IMR-90 (cell line): ENCODE measurements around the gene SH2D4B. TPM values are rescaled to one million over a fixed set of nuclear protein-coding genes. Genes with fewer than 3 reads are reported as not detected.

ENCODE experiments used
- ATAC-seq: fragments of 200-7000 bp; cut with Tn5 transposase; 2 replicates; pipeline ENCODE4 v1.9.1; 2020; ENCODE audit warnings: low read depth, mild to moderate bottlenecking, moderate library complexity
- BruUV-seq: library from RNA; stranded (reverse); fragments of 400-500 nt; replicated peaks from 2 replicates; lab custom pipeline; 2021; lab: Mats Ljungman, UMichigan
- CTCF ChIA-PET: fragments of 300-600 bp; formaldehyde crosslinking; extraction: SDS; loops from one replicate; lab custom pipeline; 2021; ENCODE audit warnings: antibody characterized with exemption; lab: Yijun Ruan, JAX
- POLR2A ChIA-PET: fragments of 300-600 bp; sonication (Branson Sonifier 250); formaldehyde crosslinking; loops from one replicate; lab custom pipeline; 2022; ENCODE audit warnings: antibody characterized with exemption; ENCODE audit not compliant: unreplicated experiment; lab: Charles Lee
- DNase-seq: peaks from one replicate; pipeline ENCODE4 v3.0.0; 2013
- H2AFZ ChIP-seq: replicated peaks from 2 replicates; pipeline ENCODE3; 2013; ENCODE audit warnings: low read length, mild to moderate bottlenecking; ENCODE audit not compliant: poor library complexity
- H2AK5ac ChIP-seq: 2 replicates; pipeline ENCODE4 v1.6.1; 2013; ENCODE audit warnings: low read depth, low read length, inconsistent platforms
- H2AK9ac ChIP-seq: replicated peaks from 2 replicates; pipeline ENCODE3; 2013; ENCODE audit warnings: mild to moderate bottlenecking, low read depth, low read length, moderate library complexity; ENCODE audit not compliant: poor library complexity
- H2BK120ac ChIP-seq: 2 replicates; pipeline ENCODE4 v1.6.1; 2013; ENCODE audit warnings: low read depth, low read length, inconsistent platforms
- H2BK15ac ChIP-seq: 3 replicates; pipeline ENCODE4 v1.6.1; 2013; ENCODE audit warnings: low read depth, low read length, inconsistent platforms
- H2BK20ac ChIP-seq: 2 replicates; pipeline ENCODE4 v1.6.1; 2013; ENCODE audit warnings: low read depth, mild to moderate bottlenecking, inconsistent platforms, low read length, moderate library complexity
- H2BK5ac ChIP-seq: 2 replicates; pipeline ENCODE4 v1.6.1; 2013; ENCODE audit warnings: mild to moderate bottlenecking, low read depth, low read length, inconsistent platforms; ENCODE audit not compliant: poor library complexity, severe bottlenecking
- H3K14ac ChIP-seq: replicated peaks from 2 replicates; pipeline ENCODE4 v1.6.1; 2013; ENCODE audit warnings: low read depth, low read length, inconsistent platforms
- H3K18ac ChIP-seq: 2 replicates; pipeline ENCODE4 v1.6.1; 2013; ENCODE audit warnings: low read depth, low read length, control low read depth
- H3K23ac ChIP-seq: 2 replicates; pipeline ENCODE4 v1.6.1; 2013; ENCODE audit warnings: low read depth, low read length, inconsistent platforms
- H3K27ac ChIP-seq: 2 replicates; pipeline ENCODE4 v1.5.1; 2013; ENCODE audit warnings: mild to moderate bottlenecking, control low read depth, low read length; ENCODE audit not compliant: insufficient read depth
- H3K27me3 ChIP-seq: 2 replicates; pipeline ENCODE4 v1.6.1; 2013; ENCODE audit warnings: low read length; ENCODE audit not compliant: control insufficient read depth, insufficient read depth
- H3K36me3 ChIP-seq: 2 replicates; pipeline ENCODE4 v1.6.1; 2013; ENCODE audit warnings: low read length, mixed read lengths; ENCODE audit not compliant: control insufficient read depth, insufficient read depth
- H3K4ac ChIP-seq: 2 replicates; pipeline ENCODE4 v1.6.1; 2013; ENCODE audit warnings: low read depth, low read length, inconsistent platforms
- H3K4me1 ChIP-seq: 2 replicates; pipeline ENCODE4 v1.6.1; 2013; ENCODE audit warnings: low read length, mixed read lengths; ENCODE audit not compliant: control insufficient read depth, insufficient read depth
- H3K4me2 ChIP-seq: 2 replicates; pipeline ENCODE4 v1.6.1; 2013; ENCODE audit warnings: low read depth, mild to moderate bottlenecking, control low read depth, low read length, moderate library complexity
- H3K4me3 ChIP-seq: 2 replicates; pipeline ENCODE4 v1.5.1; 2013; ENCODE audit warnings: low read depth, mild to moderate bottlenecking, control low read depth, low read length, moderate library complexity; ENCODE audit not compliant: insufficient read depth
- H3K56ac ChIP-seq: 2 replicates; pipeline ENCODE4 v1.6.1; 2013; ENCODE audit warnings: low read length, inconsistent platforms; ENCODE audit not compliant: insufficient read depth; ENCODE audit errors: extremely low read depth
- H3K79me1 ChIP-seq, 2 experiments: 2 replicates each; pipeline ENCODE4 v1.6.1; 2013; ENCODE audit warnings: low read length in 2 of 2, inconsistent platforms in 1 of 2, low read depth in 1 of 2
- H3K9ac ChIP-seq: 2 replicates; pipeline ENCODE4 v1.6.1; 2013; ENCODE audit warnings: low read depth, low read length, control low read depth
- H3K9me1 ChIP-seq: 2 replicates; pipeline ENCODE4 v1.6.1; 2013; ENCODE audit warnings: low read length, inconsistent platforms; ENCODE audit not compliant: insufficient read depth
- H3K9me3 ChIP-seq: 2 replicates; pipeline ENCODE4 v1.6.1; 2013; ENCODE audit warnings: low read length; ENCODE audit not compliant: control insufficient read depth, insufficient read depth
- H4K20me1 ChIP-seq: 2 replicates; pipeline ENCODE4 v1.6.1; 2013; ENCODE audit warnings: low read length, inconsistent platforms; ENCODE audit not compliant: insufficient read depth
- H4K5ac ChIP-seq: 2 replicates; pipeline ENCODE4 v1.6.1; 2013; ENCODE audit warnings: mild to moderate bottlenecking, low read depth, low read length, control low read depth
- H4K8ac ChIP-seq, 2 experiments: 2 replicates each; pipeline ENCODE4 v1.6.1; 2013; ENCODE audit warnings: low read depth in 2 of 2, low read length in 2 of 2, control low read depth in 1 of 2, inconsistent platforms in 1 of 2
- H4K91ac ChIP-seq: 2 replicates; pipeline ENCODE4 v1.6.1; 2013; ENCODE audit warnings: low read depth, low read length, inconsistent platforms; ENCODE audit not compliant: insufficient read depth
- BHLHE40 ChIP-seq: fragments of 150-350 bp; IDR thresholded peaks from 2 replicates; pipeline ENCODE4 v1.6.1; 2016; ENCODE audit warnings: mild to moderate bottlenecking, low read depth, low read length
- CEBPB ChIP-seq: IDR thresholded peaks from 2 replicates; pipeline ENCODE4 v1.6.1; 2012; ENCODE audit warnings: low read depth, low read length, improper control_type of control experiment
- CHD1 ChIP-seq: IDR thresholded peaks from 2 replicates; pipeline ENCODE4 v1.6.1; 2012; ENCODE audit warnings: low read depth, low read length, improper control_type of control experiment
- CTCF ChIP-seq: conservative IDR thresholded peaks from 2 replicates; pipeline ENCODE4 v1.5.1; 2012; ENCODE audit warnings: mild to moderate bottlenecking, low read depth, low read length, improper control_type of control experiment
- FOS ChIP-seq: fragments of 150-350 bp; IDR thresholded peaks from 2 replicates; pipeline ENCODE4 v1.6.1; 2016; ENCODE audit warnings: low read depth, low read length
- MAZ ChIP-seq: IDR thresholded peaks from 2 replicates; pipeline ENCODE4 v1.6.1; 2012; ENCODE audit warnings: low read depth, mild to moderate bottlenecking, low read length, improper control_type of control experiment, moderate library complexity, borderline replicate concordance
- MXI1 ChIP-seq: IDR thresholded peaks from 2 replicates; pipeline ENCODE4 v1.6.1; 2012; ENCODE audit warnings: low read depth, mild to moderate bottlenecking, low read length, moderate library complexity, borderline replicate concordance
- NFE2L2 ChIP-seq: fragments of 150-350 bp; IDR thresholded peaks from 2 replicates; pipeline ENCODE4 v1.6.1; 2016; ENCODE audit warnings: low read depth, mild to moderate bottlenecking, low read length
- POLR2A ChIP-seq: IDR thresholded peaks from 2 replicates; pipeline ENCODE4 v1.6.1; 2012; ENCODE audit warnings: mild to moderate bottlenecking, low read depth, low read length
- RAD21 ChIP-seq: IDR thresholded peaks from 2 replicates; pipeline ENCODE4 v1.6.1; 2012; ENCODE audit warnings: low read length, improper control_type of control experiment
- RCOR1 ChIP-seq: IDR thresholded peaks from 2 replicates; pipeline ENCODE4 v1.6.1; 2012; ENCODE audit warnings: mild to moderate bottlenecking, low read length, improper control_type of control experiment; ENCODE audit not compliant: insufficient replicate concordance
- SMC3 ChIP-seq: fragments of 150-350 bp; IDR thresholded peaks from 2 replicates; pipeline ENCODE4 v1.6.1; 2016; ENCODE audit warnings: low read depth, mild to moderate bottlenecking, antibody characterized with exemption, low read length, moderate library complexity
- WGBS, 2 experiments: methylation state at CpG; one replicate each; pipeline versions ENCODE4 v1.1.5 to v1.1.7; 2013; ENCODE audit warnings: missing lambda C conversion rate in 2 of 2; ENCODE audit not compliant: insufficient read length in 1 of 2; ENCODE audit errors: extremely low coverage in 2 of 2; 5-methylcytosine and 5-hydroxymethylcytosine counted together
- dilution Hi-C: fragments of 300-500 bp; cut with HindIII; formaldehyde crosslinking; loops from one replicate; pipeline ENCODE4 v1.14.3; 2018; ENCODE audit warnings: low sequenced_read_pairs; ENCODE audit not compliant: unreplicated experiment
- in situ Hi-C: fragments of 300-500 bp; cut with MboI; formaldehyde crosslinking; loops from 3 replicates; pipeline ENCODE4 v1.14.3; 2019; ENCODE audit warnings: low sequenced_read_pairs, inconsistent platforms, mixed read lengths
- intact Hi-C: fragments of 100-400 bp; cut with micrococcal nuclease; formaldehyde crosslinking; loops from 2 replicates; pipeline ENCODE4 v1.10.0; 2022
- polyA plus RNA-seq, 3 experiments: library from polyadenylated mRNA; depleted of rRNA; stranded (reverse); fragments of >200 nt; gene quantifications; 2 replicates each; pipeline ENCODE4 v1.2.3, GENCODE V29; 2012; ENCODE audit warnings: low replicate concordance in 1 of 3
- total RNA-seq: library from RNA; depleted of rRNA; stranded (reverse); fragments of >200 nt; gene quantifications from 2 replicates; pipeline ENCODE4 v1.2.3, GENCODE V29; 2012
- TF ChIP-seq, protein P1 (sequence below): fragments of 150-350 bp; IDR thresholded peaks from 2 replicates; pipeline ENCODE4 v1.6.1; 2017; ENCODE audit warnings: mild to moderate bottlenecking, antibody characterized with exemption, low read length, low read depth
- TF ChIP-seq, protein P2 (sequence below): fragments of 150-350 bp; IDR thresholded peaks from 2 replicates; pipeline ENCODE4 v1.6.1; 2016; ENCODE audit warnings: low read depth, mild to moderate bottlenecking, low read length, moderate library complexity, borderline replicate concordance

The SH2D4B gene
- total and polyA plus RNA-seq, 2 of the 4 experiments (the other 2 are of a cell fraction) = not detected

GRCh38 chr10:80599424-80599847, 61.7 kb downstream of the SH2D4B start:
- ATAC-seq (peak; percentile 79), DNase-seq (peak; percentile 22)
- no peak overlapping the region for H3K18ac ChIP-seq
- no TSS peak for BruUV-seq
- H2BK120ac ChIP-seq = no peak overlapping the region
- H4K5ac ChIP-seq = no peak overlapping the region
- H2AK9ac ChIP-seq = peak overlapping the region; percentile 5
- H4K91ac ChIP-seq = no peak overlapping the region
- H2BK15ac ChIP-seq = no peak overlapping the region
- POLR2A ChIA-PET = no interaction called here
- H2BK5ac ChIP-seq = no peak overlapping the region
- H3K27ac ChIP-seq = no peak overlapping the region
- H2AFZ ChIP-seq = no peak overlapping the region
- no peaks in the 10 kb centered on the region for H3K79me1 ChIP-seq
- CTCF ChIA-PET = interaction anchor here (1.2 kb wide), 1 partner anchor 15 kb away, joined by 3 read pairs; no protein-coding TSS in a partner anchor
- 50% methylated on average over 1 of the region's 8 CpGs; no CpG with 5 or more reads in 1 of the 2 experiments for WGBS, 2 experiments
- TF ChIP-seq BHLHE40 (no peak), RAD21 (peak; percentile 15; the same call in 1 of the 2 replicates), MXI1 (no peak), POLR2A (no peak), MAZ (no peak), SMC3 (no peak), RCOR1 (no peak), CEBPB (no peak), CTCF (peak; percentile 49), CHD1 (no peak), NFE2L2 (no peak), FOS (no peak)
- TF ChIP-seq, protein P1, sequence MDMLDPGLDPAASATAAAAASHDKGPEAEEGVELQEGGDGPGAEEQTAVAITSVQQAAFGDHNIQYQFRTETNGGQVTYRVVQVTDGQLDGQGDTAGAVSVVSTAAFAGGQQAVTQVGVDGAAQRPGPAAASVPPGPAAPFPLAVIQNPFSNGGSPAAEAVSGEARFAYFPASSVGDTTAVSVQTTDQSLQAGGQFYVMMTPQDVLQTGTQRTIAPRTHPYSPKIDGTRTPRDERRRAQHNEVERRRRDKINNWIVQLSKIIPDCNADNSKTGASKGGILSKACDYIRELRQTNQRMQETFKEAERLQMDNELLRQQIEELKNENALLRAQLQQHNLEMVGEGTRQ = no peak
- TF ChIP-seq, protein P2, sequence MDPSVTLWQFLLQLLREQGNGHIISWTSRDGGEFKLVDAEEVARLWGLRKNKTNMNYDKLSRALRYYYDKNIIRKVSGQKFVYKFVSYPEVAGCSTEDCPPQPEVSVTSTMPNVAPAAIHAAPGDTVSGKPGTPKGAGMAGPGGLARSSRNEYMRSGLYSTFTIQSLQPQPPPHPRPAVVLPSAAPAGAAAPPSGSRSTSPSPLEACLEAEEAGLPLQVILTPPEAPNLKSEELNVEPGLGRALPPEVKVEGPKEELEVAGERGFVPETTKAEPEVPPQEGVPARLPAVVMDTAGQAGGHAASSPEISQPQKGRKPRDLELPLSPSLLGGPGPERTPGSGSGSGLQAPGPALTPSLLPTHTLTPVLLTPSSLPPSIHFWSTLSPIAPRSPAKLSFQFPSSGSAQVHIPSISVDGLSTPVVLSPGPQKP = no peak
- no peaks in the 10 kb centered on the region for H4K20me1 ChIP-seq
- in situ Hi-C loops = no loop called here
- H3K4me2 ChIP-seq = no peak overlapping the region
- no peaks in the 10 kb centered on the region for H3K27me3 ChIP-seq
- no peak overlapping the region for H2BK20ac ChIP-seq
- H3K23ac ChIP-seq = no peak overlapping the region
- no peaks in the 10 kb centered on the region for H3K9me1 ChIP-seq
- no peak overlapping the region for H2AK5ac ChIP-seq
- H3K14ac ChIP-seq = no peak overlapping the region
- no peak overlapping the region for H3K4me3 ChIP-seq
- H3K56ac ChIP-seq = no peak overlapping the region
- dilution Hi-C loops = no loop called here
- no peak overlapping the region for H3K9ac ChIP-seq
- intact Hi-C loops = no loop called here
- no peak overlapping the region for H3K4ac ChIP-seq
- no peak overlapping the region for H4K8ac ChIP-seq
- H3K9me3 ChIP-seq = no peaks in the 10 kb centered on the region
- H3K36me3 ChIP-seq = no peaks in the 10 kb centered on the region
- H3K4me1 ChIP-seq = no peaks in the 10 kb centered on the region
